Measurements from ENCODE around the gene GLTP. TPM values are rescaled to one million over a fixed set of nuclear protein-coding genes. Genes with fewer than 3 reads are reported as not detected.

GLTP gene
- total RNA-seq, 1 experiment from 2014 or later = 25.8 TPM

DNA sequence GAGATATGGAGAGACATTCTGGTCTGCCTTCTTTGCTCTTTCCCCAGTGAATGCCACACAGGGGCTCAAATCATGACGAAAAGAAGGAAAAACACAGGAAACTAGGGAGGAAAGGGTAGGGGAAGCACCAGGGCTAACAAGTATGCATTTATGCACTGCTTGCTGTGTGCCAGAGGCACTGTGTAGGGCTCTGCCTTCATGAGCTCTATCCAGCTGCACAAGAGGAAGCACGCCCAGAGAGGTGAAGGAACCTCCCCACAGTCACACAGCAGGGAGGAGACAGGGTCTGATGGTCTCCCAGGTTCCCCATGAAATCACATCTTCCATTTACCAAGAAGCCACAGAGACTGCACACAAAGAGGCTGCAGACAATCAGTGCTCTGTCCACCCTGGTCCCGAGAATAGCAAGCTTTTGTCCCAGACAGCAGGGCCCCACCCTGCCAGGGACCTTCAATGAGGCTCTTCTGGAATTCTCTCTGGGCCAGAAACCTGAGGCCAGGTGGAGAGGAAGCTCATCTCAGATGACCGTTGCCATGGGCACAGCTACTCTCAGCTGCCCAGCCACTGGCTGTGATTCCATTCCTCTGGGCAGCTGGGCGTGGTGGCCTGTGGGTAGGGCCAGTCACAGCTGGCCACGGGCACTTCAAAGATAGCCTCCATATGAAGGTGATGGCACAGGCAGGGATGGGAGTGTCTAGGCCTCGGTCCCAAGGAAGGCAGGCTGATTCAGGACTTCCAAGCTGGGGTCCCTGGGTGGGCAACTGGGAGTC, 39.9 kb downstream of the GLTP start:
- DNase-seq (ENCODE audit: low spot score) (no peak), ATAC-seq (no peak)
- CTCF ChIA-PET = interaction anchor here (0.6 to 2.0 kb wide), 6 partner anchors 7 to 101 kb away, joined by 3 to 6 read pairs (median 4); partner anchors contain the start of gene TRPV4

DNA sequence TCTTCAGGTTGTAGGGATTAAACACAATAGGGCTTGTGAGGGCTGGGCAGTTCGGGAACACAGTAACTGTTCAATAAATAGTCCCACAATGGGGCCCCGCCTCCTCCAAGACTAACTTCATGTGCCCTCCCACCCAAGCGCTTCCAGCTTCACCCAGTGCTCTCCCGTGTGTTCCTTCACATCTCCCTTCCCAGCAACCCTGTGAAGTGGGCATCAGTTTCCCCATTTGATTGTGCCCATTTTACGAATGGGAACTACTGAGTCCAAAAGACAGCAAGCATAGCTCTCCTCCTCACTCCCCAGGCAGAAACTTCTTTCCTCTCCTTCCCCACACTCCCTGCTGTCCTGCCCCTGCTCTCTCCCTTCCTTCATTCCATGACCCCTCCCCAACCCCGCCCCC, 40.9 kb downstream of the GLTP start:
- ChIA-PET CTCF (no interaction called here), POLR2A (no interaction called here)
- Mint-ChIP-seq H3K36me3 (no peaks in the 10 kb centered on the region), H3K9me3 (no peaks in the 10 kb centered on the region), H3K4me1 (peaks cover 13% of the 10 kb centered on the region), H3K4me3 (no peak overlapping the region), H3K27me3 (ENCODE audit: low read depth) (peaks cover under 1% of the 10 kb centered on the region), H3K27ac (peak overlapping the region; percentile 68; the same call in 1 of the 2 replicates)
- DNase-seq (ENCODE audit: low spot score) (no peak), ATAC-seq (no peak)
- TF ChIP-seq JAZF1 (CRISPR knock-in tag; IDR thresholded peaks at IDR 0.05) (no peak), GTF2I (CRISPR knock-in tag; conservative IDR thresholded peaks at IDR 0.05) (peak; percentile 57; the same call in 1 of the 2 replicates)
- TF ChIP-seq, protein P1, sequence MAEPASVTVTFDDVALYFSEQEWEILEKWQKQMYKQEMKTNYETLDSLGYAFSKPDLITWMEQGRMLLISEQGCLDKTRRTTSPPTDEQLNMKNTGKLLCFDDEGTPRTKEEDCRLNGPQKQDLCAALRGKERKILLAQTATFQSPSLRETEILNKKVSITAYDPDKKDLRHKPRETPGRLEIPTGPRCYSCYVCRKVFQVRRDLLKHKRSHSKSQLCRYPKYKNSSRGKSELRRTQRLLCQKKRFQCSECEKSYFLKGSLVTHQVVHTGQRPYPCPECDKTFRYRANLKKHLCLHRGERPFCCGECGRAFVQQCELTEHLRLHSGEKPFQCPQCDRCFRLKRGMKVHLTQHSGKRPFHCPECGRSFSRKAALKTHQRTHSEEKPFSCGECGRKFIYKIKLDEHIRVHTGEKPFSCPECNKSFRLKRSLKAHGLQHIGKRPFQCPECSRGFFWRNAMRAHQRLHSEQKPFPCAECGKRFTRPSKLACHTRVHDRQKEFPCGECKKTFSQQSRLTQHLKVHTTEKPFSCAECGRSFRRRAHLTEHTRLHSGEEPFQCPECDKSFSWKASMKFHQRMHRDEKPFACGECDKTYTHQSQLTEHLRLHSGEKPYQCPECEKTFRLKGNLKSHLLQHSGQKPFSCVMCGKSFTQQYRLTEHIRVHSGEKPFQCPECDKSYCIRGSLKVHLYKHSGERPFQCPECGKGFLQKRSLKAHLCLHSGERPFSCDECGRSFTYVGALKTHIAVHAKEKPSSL (CRISPR knock-in tag; conservative IDR thresholded peaks at IDR 0.05) = no peak

More for the DNA sequence above, 39.9 kb downstream of the GLTP start:
- POLR2A ChIA-PET = interaction anchor here (0.9 to 1.1 kb wide), 2 partner anchors 13 to 208 kb away, joined by 3 to 6 read pairs; partner anchors contain the start of gene C12orf76
- Mint-ChIP-seq H3K27me3 (ENCODE audit: low read depth) (no peaks in the 10 kb centered on the region; the same call in none of the 2 replicates), H3K36me3 (no peaks in the 10 kb centered on the region), H3K4me1 (peaks cover 13% of the 10 kb centered on the region), H3K27ac (peak overlapping the region; percentile 38; the same call in 1 of the 2 replicates), H3K9me3 (no peaks in the 10 kb centered on the region), H3K4me3 (no peak overlapping the region)
- TF ChIP-seq FOXJ3 (CRISPR knock-in tag; IDR thresholded peaks at IDR 0.05; ENCODE audit: borderline replicate concordance) (no peak), EMX1 (CRISPR knock-in tag; IDR thresholded peaks at IDR 0.05) (no peak), GTF2I (CRISPR knock-in tag; conservative IDR thresholded peaks at IDR 0.05) (0 out of 2 replicates have a peak, but pooled peaks have one; percentile 11)

GRCh38 chr12:109836916-109837315, 43.4 kb downstream of the GLTP start:
- ChIA-PET CTCF (interaction anchor here (2.2 to 7.1 kb wide), 2 partner anchors 8 to 31 kb away, joined by 8 to 63 read pairs; no protein-coding TSS in a partner anchor), POLR2A (no interaction called here)
- Mint-ChIP-seq H3K36me3 (no peaks in the 10 kb centered on the region), H3K9me3 (no peaks in the 10 kb centered on the region), H3K27ac (no peak overlapping the region), H3K4me1 (peaks cover 17% of the 10 kb centered on the region), H3K4me3 (no peak overlapping the region), H3K27me3 (ENCODE audit: low read depth) (peaks cover 6% of the 10 kb centered on the region)
- ATAC-seq (no peak), DNase-seq (ENCODE audit: low spot score) (no peak)
- no peak for TF ChIP-seq USF1 (CRISPR knock-in tag; IDR thresholded peaks at IDR 0.05)
- TF ChIP-seq, protein P2, sequence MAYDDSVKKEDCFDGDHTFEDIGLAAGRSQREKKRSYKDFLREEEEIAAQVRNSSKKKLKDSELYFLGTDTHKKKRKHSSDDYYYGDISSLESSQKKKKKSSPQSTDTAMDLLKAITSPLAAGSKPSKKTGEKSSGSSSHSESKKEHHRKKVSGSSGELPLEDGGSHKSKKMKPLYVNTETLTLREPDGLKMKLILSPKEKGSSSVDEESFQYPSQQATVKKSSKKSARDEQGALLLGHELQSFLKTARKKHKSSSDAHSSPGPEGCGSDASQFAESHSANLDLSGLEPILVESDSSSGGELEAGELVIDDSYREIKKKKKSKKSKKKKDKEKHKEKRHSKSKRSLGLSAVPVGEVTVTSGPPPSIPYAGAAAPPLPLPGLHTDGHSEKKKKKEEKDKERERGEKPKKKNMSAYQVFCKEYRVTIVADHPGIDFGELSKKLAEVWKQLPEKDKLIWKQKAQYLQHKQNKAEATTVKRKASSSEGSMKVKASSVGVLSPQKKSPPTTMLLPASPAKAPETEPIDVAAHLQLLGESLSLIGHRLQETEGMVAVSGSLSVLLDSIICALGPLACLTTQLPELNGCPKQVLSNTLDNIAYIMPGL (CRISPR knock-in tag; IDR thresholded peaks at IDR 0.05) = no peak
- no peak for TF ChIP-seq CREB1 (CRISPR knock-in tag; IDR thresholded peaks at IDR 0.05)
- TF ChIP-seq HMGA2 (CRISPR knock-in tag; IDR thresholded peaks at IDR 0.05) = no peak
- no peak for TF ChIP-seq OVOL2 (CRISPR knock-in tag; IDR thresholded peaks at IDR 0.05; ENCODE audit: borderline replicate concordance)
- no peak for TF ChIP-seq JAZF1 (CRISPR knock-in tag; IDR thresholded peaks at IDR 0.05)
- TF ChIP-seq CBFB (CRISPR knock-in tag; IDR thresholded peaks at IDR 0.05; ENCODE audit: low read depth) = no peak
- TF ChIP-seq TCF7 (CRISPR knock-in tag; IDR thresholded peaks at IDR 0.05; ENCODE audit: low read depth) = no peak
- no peak for TF ChIP-seq ZSCAN18 (CRISPR knock-in tag; IDR thresholded peaks at IDR 0.05)
- TF ChIP-seq ATF2 (CRISPR knock-in tag; IDR thresholded peaks at IDR 0.05; ENCODE audit: borderline replicate concordance, low read depth) = no peak
- no peak for TF ChIP-seq NFE2L1 (CRISPR knock-in tag; IDR thresholded peaks at IDR 0.05)
- TF ChIP-seq IRF2 (CRISPR knock-in tag; IDR thresholded peaks at IDR 0.05; ENCODE audit: borderline replicate concordance, low read depth) = no peak
- TF ChIP-seq RELA (CRISPR knock-in tag; IDR thresholded peaks at IDR 0.05; ENCODE audit: borderline replicate concordance) = no peak
- no peak for TF ChIP-seq TEAD4 (CRISPR knock-in tag; IDR thresholded peaks at IDR 0.05)
- TF ChIP-seq NR2C2 (CRISPR knock-in tag; IDR thresholded peaks at IDR 0.05) = no peak

All from WTC11 (cell line).